Lower leg skin (tissue), 3 donors: Measurements from ENCODE around the gene CTDSP1.

Source experiments
- POLR2A ChIP-seq, 2 donors: fragments of 450-650 bp; IDR thresholded peaks; one replicate each; pipeline ENCODE4 v1.6.1; 2016 to 2017; ENCODE audit warnings: antibody characterized with exemption in 2 of 2, mild to moderate bottlenecking in 1 of 2, moderate library complexity in 1 of 2
- TF ChIP-seq, protein P1 (sequence below), 3 donors: fragments of 450-650 bp; IDR thresholded peaks; one replicate each; pipeline ENCODE4 v1.5.1; 2016; ENCODE audit warnings: antibody characterized with exemption in 3 of 3, mild to moderate bottlenecking in 3 of 3, moderate library complexity in 2 of 3

DNA sequence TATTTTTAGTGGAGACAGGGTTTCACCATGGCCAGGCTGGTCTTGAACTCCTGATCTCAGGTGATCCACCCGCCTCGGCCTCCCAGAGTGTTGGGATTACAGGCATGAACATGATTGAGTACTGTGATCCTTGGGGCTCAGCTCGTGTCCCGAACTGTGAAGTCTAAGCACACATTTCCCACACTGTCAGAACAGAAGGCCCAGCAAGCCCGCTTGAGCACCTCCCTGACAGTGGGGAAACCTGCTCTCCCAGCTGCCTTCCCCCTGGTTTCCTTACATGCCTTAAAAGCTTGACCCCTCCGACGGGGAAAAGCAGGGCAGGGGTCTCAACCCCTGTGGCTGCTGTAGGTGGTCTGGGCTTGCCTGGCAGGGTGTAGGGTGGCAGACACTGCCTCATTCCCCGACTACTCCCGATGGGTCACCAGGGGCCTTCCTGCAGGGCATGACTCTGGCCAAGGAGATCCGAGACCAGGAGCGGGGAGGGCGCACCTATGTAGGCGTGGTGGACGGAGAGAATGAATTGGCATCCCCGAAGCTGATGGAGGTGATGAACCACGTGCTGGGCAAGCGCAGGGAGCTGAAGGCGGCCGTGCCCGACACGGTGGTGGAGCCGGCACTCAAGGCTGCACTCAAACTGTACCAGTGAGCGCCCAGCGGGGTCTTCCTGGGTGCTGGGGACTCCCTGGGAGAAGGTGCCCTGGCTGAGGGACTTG, 29.3 kb downstream of the CTDSP1 start:
- TF ChIP-seq, protein P1, sequence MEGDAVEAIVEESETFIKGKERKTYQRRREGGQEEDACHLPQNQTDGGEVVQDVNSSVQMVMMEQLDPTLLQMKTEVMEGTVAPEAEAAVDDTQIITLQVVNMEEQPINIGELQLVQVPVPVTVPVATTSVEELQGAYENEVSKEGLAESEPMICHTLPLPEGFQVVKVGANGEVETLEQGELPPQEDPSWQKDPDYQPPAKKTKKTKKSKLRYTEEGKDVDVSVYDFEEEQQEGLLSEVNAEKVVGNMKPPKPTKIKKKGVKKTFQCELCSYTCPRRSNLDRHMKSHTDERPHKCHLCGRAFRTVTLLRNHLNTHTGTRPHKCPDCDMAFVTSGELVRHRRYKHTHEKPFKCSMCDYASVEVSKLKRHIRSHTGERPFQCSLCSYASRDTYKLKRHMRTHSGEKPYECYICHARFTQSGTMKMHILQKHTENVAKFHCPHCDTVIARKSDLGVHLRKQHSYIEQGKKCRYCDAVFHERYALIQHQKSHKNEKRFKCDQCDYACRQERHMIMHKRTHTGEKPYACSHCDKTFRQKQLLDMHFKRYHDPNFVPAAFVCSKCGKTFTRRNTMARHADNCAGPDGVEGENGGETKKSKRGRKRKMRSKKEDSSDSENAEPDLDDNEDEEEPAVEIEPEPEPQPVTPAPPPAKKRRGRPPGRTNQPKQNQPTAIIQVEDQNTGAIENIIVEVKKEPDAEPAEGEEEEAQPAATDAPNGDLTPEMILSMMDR (IDR thresholded peaks at IDR 0.05) = no peak
- no peak for TF ChIP-seq POLR2A (IDR thresholded peaks at IDR 0.05)
